ENCODE data around the gene SMIM5.

SMIM5 gene

DNA sequence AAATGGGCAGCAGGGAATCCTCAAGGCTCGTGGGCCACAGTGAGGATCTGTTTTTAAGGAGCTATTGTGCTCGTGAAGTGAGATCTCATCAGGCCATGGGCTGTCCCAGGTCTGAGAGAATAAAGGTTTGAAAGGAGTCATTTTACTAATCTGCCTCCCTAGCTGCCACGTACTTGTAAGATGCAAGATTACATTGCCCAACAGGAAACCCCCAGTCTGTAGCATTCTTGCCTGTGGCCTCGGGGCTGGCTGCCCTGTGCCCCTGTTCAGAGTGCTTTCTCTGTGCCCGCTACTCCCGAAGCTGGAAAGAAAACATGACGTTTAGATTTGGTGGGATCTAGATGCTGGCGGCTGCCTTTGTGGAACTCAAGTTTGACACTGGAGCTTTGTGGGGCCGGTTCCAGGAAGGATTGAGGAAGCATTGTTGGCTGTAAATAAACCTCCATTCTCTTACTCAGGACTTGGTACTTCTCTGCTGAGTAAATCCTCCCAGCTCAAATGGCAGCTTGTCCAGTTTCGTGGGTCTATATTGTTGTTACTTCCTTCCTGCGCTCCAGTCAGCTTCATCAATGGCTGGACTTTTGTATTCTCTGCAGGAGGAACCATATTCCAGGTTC is 55.1 kb downstream of the SMIM5 start:
- intact Hi-C loops (cut with DNase I) = no loop called here
- no peak for DNase-seq

DNA sequence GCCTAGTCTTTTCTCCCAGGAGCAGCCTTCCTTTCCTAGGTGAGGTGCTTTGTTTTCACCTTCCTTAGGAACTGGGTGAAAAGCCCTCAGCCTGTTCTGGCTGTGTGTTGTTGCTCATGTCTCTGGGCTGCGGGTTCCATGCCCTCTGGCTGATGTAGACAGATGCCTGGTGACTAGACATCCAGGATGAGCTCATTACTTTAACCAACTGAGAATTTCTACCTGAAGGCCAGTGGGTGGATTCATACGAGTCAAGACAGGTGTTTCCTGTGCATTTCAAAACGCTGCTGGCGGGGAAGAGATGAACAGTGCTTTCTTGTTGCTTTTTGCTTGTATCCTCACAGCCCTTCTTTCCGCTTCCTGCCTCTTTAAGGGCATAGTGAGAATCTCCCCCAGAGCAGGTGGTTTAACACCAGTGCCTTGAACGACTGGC is 56.2 kb downstream of the SMIM5 start:
- DNase-seq = no peak
- intact Hi-C loops (cut with DNase I) = no loop called here
